ENCODE measurements around the gene URB1.

Gene URB1

DNA sequence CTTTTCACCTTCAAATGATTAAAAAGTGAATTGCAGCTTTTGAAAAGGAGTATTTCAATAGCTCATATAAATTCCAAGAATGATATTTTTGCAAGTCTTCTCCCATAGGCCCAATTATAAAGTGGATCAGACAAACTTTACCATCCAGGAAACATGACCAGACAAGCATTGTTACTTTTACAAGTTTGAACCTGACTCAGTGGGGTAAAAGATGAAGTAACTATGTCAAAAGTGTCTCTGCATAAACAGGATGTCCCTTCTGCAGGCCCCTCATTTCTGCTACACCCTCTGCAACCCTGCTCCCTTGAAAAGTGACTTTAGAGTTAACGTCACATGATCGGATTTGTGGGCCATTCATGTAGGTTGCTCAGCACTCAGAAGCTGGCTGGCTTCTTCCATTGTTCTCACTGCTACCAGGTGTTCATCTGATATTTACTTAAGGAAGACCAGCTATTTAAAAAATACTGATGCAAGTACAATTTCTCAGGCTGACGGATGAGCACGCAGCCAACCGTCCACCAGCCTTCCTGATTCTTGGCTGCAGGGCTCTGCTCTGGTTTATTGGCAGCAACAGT is 32.3 kb downstream of the URB1 start:
- no peak overlapping the region for H3K27ac ChIP-seq
- no peak for TF ChIP-seq ZFX (IDR thresholded peaks at IDR 0.05; ENCODE audit: borderline replicate concordance)
- TF ChIP-seq, protein P1, sequence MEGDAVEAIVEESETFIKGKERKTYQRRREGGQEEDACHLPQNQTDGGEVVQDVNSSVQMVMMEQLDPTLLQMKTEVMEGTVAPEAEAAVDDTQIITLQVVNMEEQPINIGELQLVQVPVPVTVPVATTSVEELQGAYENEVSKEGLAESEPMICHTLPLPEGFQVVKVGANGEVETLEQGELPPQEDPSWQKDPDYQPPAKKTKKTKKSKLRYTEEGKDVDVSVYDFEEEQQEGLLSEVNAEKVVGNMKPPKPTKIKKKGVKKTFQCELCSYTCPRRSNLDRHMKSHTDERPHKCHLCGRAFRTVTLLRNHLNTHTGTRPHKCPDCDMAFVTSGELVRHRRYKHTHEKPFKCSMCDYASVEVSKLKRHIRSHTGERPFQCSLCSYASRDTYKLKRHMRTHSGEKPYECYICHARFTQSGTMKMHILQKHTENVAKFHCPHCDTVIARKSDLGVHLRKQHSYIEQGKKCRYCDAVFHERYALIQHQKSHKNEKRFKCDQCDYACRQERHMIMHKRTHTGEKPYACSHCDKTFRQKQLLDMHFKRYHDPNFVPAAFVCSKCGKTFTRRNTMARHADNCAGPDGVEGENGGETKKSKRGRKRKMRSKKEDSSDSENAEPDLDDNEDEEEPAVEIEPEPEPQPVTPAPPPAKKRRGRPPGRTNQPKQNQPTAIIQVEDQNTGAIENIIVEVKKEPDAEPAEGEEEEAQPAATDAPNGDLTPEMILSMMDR (IDR thresholded peaks at IDR 0.05): no peak

DNA sequence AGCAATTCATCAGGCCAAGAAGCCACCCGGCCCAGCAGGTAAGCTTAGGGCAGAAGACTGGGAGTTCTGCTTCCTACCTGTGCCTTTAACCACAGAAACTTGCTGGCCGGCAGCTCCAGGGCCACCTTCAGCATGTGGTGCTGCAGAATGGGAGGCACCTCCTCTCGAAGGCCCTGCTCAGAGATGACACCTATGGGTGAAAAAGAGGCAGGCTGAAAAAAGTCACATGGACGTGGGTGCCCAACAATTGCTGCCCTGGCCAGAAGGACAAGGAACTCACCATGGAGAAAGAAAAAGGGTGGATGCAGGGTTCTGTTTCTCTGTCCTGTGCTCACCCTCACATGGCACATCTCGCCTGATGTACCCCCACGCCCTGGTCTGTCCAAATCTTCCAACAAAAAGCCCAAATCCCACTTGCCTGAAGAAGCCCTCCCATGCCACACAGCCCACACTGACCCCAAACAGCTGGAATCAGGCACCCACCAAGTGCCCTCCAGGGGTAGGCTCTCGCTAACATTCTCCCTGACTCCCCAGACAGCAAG is 33.0 kb downstream of the URB1 start:
- H3K27ac ChIP-seq: no peak overlapping the region
- TF ChIP-seq, protein P1 (IDR thresholded peaks at IDR 0.05): peak; percentile 36
- no peak for TF ChIP-seq ZFX (IDR thresholded peaks at IDR 0.05; ENCODE audit: borderline replicate concordance)

DNA sequence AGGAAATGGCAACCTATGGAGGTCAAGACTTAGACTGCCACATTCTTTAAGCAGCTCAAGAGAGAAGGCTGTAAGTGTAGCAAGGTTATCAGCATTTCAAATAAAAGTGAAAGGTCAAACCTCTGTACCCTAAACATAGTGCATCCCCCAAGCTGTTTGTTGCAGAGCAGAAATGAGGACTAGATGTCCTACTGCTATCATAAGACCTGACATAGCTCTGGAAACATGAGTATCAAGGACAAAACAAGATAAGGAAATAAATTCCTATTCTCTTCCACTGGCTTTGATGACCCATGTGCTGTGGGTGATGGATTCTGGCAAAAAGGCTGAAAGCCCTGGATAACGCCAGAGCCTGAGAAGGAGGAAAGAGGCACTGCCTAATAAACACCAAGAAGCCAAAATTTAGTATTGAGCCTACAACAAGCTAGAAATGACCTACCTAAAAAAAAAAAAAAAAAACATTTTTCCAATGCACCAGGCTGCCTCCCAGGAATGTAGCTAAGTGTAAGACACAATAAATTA is 35.9 kb downstream of the URB1 start:
- no peak overlapping the region for H3K27ac ChIP-seq
- TF ChIP-seq ZFX (IDR thresholded peaks at IDR 0.05; ENCODE audit: borderline replicate concordance): no peak
- TF ChIP-seq, protein P1 (IDR thresholded peaks at IDR 0.05): no peak

DNA sequence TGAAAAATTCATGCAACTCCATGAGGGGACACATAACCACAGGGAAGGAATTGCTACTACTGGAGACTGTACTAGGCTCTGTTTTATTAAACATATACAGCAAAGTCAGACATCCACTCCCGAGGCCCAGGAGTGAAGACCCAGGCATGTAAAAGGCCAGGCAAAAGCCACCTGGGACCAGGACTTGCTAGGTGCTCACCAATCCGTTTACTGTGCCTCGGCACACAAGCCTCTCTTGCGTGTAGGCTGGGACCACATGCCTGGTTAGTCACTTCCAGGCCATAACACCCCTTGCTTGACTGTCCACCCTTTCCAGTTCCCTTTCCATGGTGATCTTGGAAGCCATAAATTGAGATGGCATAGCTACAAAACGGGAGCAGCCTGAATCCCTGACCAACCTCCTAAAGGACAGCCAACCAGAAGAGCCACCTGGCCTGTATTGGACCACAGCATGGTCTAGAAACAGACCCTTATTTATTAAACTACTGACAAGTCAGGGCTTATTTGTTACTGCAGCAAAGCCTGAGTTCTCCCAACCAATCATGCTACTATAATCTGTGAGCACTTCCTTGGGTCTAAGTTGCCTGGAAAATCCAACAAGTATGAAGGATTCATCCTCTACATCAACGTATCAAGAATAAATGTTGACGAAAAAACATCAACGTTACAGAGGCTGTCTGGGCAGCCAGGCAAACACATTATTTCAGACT is 39.7 kb downstream of the URB1 start:
- TF ChIP-seq ZFX (IDR thresholded peaks at IDR 0.05; ENCODE audit: borderline replicate concordance): no peak
- TF ChIP-seq, protein P1 (IDR thresholded peaks at IDR 0.05): no peak
- H3K27ac ChIP-seq: no peak overlapping the region

DNA sequence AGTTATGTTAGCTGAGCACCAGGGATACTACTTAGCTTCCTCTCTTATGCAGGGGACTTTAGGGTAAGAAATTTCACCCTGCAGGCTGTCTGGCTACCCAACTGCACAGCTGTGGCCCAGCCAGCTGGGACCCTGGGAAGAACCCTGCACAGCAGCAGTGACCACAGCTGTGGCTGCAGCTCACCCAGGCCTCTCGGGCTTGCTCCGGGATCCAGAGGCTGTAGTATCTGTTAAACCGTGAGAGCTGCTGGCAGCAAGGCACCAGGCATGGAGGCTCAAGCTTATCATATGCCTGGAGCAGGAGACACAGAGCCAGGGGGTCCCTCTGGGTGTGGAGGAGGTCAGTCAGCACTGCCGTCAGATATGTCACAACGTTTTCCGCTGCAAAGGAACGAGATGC is 40.3 kb downstream of the URB1 start:
- no peak overlapping the region for H3K27ac ChIP-seq
- TF ChIP-seq, protein P1 (IDR thresholded peaks at IDR 0.05): no peak
- TF ChIP-seq ZFX (IDR thresholded peaks at IDR 0.05; ENCODE audit: borderline replicate concordance): no peak

DNA sequence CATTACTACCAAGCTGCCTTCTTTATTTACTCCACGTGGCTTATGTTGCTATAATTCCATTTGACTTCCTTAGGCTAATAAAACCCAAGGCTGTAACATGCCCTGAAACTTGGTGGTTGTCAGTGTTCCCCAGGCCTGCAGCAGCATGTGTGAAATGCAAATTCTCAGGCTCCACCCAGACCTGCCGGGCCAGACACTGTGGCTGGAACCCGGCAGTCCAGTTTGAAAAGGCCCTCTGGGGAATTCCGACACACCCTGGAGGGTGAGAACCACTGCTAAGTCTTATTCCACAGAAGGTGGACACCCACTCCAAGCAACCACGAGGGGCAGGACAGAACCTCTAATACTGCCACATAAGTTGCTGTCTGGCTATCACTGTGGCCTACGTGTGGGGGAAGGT is 41.4 kb downstream of the URB1 start:
- TF ChIP-seq, protein P1 (IDR thresholded peaks at IDR 0.05): no peak
- no peak for TF ChIP-seq ZFX (IDR thresholded peaks at IDR 0.05; ENCODE audit: borderline replicate concordance)
- H3K27ac ChIP-seq: no peak overlapping the region

DNA sequence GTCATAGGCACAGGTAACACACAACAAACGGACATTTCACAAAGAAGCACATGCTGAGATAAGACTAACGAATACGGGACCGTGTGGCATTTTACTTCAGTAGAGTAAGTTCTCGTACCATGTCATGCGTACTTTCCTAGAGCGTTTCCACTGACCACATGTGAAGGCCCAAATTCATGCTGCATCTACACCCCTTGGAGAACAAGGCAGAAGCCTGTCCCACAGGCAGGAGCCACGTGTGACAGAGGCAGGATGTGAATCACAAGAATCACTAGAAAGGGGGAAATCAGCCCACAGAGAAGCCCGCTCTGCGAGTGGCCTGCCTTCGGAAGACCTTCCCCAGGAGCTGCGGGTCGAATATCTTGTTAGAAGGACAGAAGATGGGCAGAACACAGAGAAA is 41.8 kb downstream of the URB1 start:
- H3K27ac ChIP-seq: no peak overlapping the region
- TF ChIP-seq, protein P1 (IDR thresholded peaks at IDR 0.05): no peak
- no peak for TF ChIP-seq ZFX (IDR thresholded peaks at IDR 0.05; ENCODE audit: borderline replicate concordance)

All from 22Rv1 (cell line).